PFSK-1 (cell line): ENCODE measurements around the gene GALNT18.

Experiments
- FOXP2 ChIP-seq: optimal IDR thresholded peaks from 2 replicates; pipeline ENCODE3; 2011; ENCODE audit warnings: borderline replicate concordance, control low read depth, inconsistent platforms; ENCODE audit not compliant: insufficient read depth; ENCODE audit errors: extremely low read length, extremely low read depth
- POLR2AphosphoS5 ChIP-seq: IDR thresholded peaks from 2 replicates; pipeline ENCODE4 v1.6.1; 2012; ENCODE audit warnings: low read depth, mild to moderate bottlenecking, control low read depth, low read length, moderate library complexity
- REST ChIP-seq, 2 experiments: IDR thresholded peaks; 2 replicates each; pipeline versions ENCODE4 v1.6.1 to v1.8.0; 2011 to 2012; ENCODE audit warnings: low read depth in 2 of 2, low read length in 2 of 2, control low read depth in 1 of 2, inconsistent platforms in 1 of 2, mild to moderate bottlenecking in 1 of 2, moderate library complexity in 1 of 2; ENCODE audit not compliant: insufficient read depth in 1 of 2
- SIN3A ChIP-seq: IDR thresholded peaks from 2 replicates; pipeline ENCODE4 v1.6.1; 2012; ENCODE audit warnings: mild to moderate bottlenecking, low read length, moderate library complexity, borderline replicate concordance; ENCODE audit not compliant: insufficient read depth
- TAF1 ChIP-seq: IDR thresholded peaks from 2 replicates; pipeline ENCODE4 v1.6.1; 2012; ENCODE audit warnings: low read length, control low read depth, borderline replicate concordance; ENCODE audit not compliant: insufficient read depth

The GALNT18 gene

DNA sequence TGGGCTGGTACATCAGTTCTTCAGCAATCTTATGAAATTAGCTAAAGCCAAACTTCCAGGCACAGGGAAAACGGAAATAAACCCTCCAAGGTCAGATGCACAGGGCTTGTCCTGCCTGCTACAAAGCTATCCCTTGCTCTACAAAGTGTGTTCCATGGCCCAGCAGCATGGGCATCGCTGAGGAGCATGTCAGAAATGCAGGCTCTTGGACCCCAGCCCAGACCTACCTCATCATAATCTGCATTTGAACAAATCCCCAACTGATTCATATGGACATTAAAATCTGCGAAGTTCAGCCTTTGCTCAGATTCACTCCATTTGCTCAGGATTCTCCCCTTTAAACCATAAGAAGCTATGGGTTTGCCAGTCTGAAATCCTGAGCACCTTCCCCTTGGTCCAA is 139.1 kb downstream of the GALNT18 start:
- TF ChIP-seq TAF1, result no peak
- no peak for TF ChIP-seq REST (IDR thresholded peaks at IDR 0.05; ENCODE audit: insufficient read depth in 1 of 2, low read depth in 2 of 2, low read length in 2 of 2)
- no peak for TF ChIP-seq POLR2AphosphoS5
- TF ChIP-seq FOXP2, result no peak
- no peak for TF ChIP-seq SIN3A

DNA sequence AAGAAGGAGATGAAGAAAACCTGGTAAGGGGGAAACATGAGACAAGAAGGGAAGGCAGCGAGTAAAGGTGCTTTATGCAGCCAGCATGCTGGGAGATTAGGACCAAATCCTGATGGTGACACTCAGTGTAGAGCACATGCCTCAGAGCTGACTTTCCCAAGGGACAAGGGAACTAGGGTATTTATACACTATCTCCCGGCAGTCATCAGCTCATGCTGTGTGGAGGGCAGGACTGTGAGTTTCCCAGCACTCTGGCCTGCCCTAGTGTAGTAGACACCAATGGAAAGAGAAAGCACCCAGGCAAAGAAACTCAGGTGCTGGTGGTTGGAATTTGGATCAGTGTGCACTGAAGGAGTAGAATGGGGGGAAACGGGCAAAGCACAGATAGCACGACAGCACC is 140.4 kb downstream of the GALNT18 start:
- TF ChIP-seq FOXP2 (no peak), TAF1 (no peak), POLR2AphosphoS5 (no peak), REST (IDR thresholded peaks at IDR 0.05; ENCODE audit: insufficient read depth in 1 of 2, low read depth in 2 of 2, low read length in 2 of 2) (no peak), SIN3A (no peak)

- TF ChIP-seq FOXP2 (no peak), REST (IDR thresholded peaks at IDR 0.05; ENCODE audit: insufficient read depth in 1 of 2, low read depth in 2 of 2, low read length in 2 of 2) (no peak), POLR2AphosphoS5 (no peak), SIN3A (no peak), TAF1 (no peak)
Observed at GRCh38 chr11:11480971-11481370, 140.8 kb downstream of the GALNT18 start.

- no peak for TF ChIP-seq REST (IDR thresholded peaks at IDR 0.05; ENCODE audit: insufficient read depth in 1 of 2, low read depth in 2 of 2, low read length in 2 of 2)
- no peak for TF ChIP-seq SIN3A
- no peak for TF ChIP-seq TAF1
- no peak for TF ChIP-seq POLR2AphosphoS5
- no peak for TF ChIP-seq FOXP2
Observed at GRCh38 chr11:11478687-11479086, 143.1 kb downstream of the GALNT18 start.

DNA sequence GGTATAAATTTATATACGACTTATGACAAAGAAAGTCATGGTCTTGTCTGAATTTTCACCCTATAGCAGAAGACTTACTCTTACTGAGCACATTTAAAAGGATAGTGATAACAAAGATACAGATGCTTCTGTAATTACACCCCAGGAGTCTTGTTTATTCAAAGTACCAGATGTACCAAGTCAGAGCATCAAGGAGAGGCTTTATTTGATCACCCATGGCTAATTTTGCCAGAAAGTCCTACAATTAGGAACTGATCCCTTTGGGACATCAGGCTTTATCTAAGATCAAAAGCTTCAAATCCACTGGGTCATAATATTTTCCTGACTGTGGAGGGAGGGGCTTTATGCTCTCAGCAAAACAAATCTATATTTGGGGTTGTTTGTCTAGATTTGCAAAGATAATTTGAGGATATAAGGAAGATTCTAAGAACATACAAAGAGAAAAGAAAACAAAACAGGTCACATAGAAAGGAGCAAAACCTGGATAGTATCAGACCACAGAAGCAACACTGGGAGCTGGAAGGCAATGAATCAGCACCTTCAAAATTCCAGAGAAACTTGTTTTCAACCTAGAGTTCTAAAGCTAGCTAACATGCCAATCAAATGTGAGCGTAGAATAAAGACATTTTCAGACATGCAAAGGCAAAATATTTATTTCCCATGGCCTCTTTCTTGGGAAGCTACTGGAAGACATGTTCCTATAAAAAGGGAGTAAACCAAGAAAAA is 143.9 kb downstream of the GALNT18 start:
- TF ChIP-seq REST (IDR thresholded peaks at IDR 0.05; ENCODE audit: insufficient read depth in 1 of 2, low read depth in 2 of 2, low read length in 2 of 2) (no peak), POLR2AphosphoS5 (no peak), SIN3A (no peak), TAF1 (no peak), FOXP2 (no peak)
